ENCODE results near the gene BPIFB1.

Gene BPIFB1

GRCh38 chr20:33273117-33273851, 9.7 kb upstream of the BPIFB1 start:
- no peak for DNase-seq

DNA sequence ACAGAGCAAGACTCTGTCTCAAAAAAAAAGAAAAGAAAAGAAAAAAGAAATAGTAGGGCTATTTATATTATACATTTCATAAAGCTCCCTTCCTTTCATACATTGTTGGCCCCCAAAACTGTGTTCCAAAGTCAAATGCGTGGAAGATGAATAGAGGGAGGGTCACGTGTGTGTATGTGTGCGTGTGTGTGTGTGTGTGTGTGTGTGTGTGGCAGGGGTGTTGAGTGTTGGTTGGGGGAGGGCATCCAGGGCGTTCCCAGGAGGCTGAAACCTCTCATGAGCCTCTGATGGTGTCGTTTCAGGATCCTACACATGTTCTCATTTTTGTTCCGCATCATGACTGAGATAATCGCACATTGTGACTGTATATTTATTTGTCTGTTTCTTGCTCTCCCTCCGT, 7.8 kb upstream of the BPIFB1 start:
- no peak for DNase-seq

- no peak for DNase-seq
Observed at GRCh38 chr20:33275871-33276270, 7.1 kb upstream of the BPIFB1 start.

DNA sequence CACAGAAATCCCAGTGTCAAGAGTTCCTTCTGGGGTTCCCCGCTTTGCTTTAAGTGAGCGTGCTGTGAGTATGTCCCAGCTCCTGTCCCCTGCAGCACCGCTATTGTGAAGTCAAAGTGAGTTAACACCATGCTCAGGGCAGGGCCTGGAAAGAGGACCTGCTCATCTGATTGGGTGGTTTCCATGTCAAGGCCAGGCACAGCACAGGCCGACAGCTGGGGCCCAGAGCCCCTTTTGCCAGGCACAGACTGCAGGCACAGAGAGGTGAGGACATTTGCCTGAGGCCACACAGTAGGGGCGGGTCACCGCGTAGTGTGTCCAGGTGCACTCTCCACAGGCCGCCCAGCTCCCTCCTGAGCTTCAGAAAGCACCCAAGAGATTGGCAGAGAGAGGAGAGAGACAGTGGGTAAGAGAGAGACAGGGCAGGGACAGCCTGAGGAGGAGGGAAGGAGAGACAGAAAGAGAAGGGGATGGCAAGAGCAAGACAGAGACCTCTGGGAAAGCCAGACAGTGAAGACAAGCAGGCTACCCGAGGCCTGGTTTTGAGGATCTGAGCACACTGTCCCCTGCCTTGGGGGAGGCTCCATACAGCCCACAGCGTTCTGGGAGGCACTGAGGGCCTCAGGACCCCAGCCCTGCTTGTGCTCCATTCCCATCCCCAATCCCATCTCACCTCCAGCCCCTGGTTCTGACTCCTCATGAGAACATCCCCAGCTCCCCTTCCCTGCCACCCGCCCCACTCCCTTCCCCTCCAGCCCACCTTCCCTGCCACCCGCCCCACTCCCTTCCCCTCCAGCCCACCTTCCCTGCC, 6.5 kb upstream of the BPIFB1 start:
- no peak for DNase-seq

- no peak for DNase-seq
Observed at GRCh38 chr20:33277471-33278441, 5.3 kb upstream of the BPIFB1 start.

GRCh38 chr20:33278700-33279099, 4.3 kb upstream of the BPIFB1 start:
- DNase-seq = no peak

GRCh38 chr20:33279261-33279910, 3.6 kb upstream of the BPIFB1 start:
- no peak for DNase-seq

GRCh38 chr20:33280000-33280680, 2.9 kb upstream of the BPIFB1 start:
- no peak for DNase-seq

DNA sequence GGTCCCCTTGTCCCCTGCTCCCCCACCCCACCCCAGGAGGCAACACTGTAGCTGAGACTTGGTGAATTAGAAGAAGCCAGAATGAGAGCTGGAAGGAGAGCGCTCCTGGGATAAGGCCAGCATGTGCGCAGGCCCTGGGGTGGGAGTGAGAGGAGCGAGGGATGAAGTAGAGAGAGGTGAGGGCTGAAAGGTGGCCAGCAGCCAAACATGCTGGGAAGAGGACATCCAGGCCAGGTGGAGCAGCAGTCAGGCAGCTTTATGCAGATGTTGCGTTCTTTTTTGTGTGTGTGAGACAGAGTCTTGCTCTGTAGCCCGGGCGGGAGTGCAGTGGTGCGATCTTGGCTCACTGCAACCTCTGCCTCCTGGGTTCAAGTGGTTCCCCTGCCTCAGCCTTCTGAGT, 2.2 kb upstream of the BPIFB1 start:
- DNase-seq = no peak

DNA sequence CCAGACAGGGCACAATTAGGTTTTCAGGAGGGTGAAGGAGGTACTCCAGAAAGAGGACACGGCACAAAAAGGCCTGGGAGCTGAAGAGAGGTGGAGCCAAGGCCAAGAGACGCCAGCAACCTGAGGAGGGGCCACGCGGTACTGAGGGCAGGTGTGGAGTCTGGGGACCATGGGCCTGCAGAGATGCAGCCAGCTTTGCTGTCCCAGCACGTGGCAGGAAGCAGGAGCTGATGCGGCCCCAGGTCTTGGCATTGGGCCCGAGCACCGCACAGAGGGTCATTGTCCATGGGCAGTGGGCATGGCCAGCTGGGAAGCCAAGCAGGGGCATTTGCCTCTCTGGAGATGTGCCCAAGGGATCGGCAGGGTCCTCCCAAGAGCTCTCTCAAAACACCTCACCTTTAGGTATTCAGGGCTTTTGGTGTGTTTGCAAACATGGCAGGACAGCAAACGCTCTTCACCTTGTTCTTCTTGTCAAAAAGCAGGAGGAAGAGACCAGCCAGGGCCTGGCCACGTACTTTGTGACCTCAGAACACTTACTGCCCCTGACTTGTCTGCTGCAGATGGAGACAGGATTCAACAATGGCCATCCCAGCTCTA, 1.4 kb upstream of the BPIFB1 start:
- no peak for DNase-seq

DNA sequence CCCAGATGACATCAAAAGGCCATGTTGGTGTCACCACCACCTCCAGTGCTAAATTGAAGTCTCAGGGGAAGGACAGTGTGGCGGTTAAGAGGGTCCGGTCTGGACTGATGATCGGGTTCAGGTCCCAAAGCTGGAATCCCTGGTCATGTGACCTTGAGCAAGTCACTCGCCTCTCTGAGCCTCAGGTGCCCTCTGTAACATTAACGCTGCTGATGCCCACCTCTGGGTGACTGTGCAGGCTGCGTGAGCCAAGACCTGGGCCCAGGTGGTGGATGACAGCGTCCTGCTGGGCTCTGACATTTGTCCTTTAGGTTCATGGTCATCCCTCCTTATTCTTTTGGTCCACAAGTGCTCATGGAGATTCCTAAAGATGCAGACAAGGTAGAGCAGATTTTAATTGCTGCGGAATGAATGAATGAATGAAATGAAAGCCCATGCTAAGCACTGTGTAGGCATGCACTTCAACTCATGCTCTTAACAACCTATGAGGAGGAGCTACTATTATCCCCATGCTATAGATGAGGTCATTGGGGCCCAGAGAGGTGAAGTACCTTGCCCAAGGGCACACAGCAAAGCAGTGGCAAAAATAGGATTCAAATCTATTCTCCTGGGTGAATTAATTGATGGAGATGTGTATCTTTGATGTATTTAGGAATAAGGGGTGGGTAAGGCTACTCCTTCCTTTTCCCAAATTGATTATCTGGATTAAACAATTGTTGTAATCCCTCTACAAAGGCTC, 649 bp upstream of the BPIFB1 start:
- no peak for DNase-seq

GRCh38 chr20:33284284-33284683, 1.3 kb downstream of the BPIFB1 start:
- DNase-seq = no peak

- no peak for DNase-seq
Observed at GRCh38 chr20:33284937-33285336, 1.9 kb downstream of the BPIFB1 start.

GRCh38 chr20:33285861-33286495, 3.0 kb downstream of the BPIFB1 start:
- no peak for DNase-seq

GRCh38 chr20:33287884-33288283, 4.9 kb downstream of the BPIFB1 start:
- DNase-seq = no peak

DNA sequence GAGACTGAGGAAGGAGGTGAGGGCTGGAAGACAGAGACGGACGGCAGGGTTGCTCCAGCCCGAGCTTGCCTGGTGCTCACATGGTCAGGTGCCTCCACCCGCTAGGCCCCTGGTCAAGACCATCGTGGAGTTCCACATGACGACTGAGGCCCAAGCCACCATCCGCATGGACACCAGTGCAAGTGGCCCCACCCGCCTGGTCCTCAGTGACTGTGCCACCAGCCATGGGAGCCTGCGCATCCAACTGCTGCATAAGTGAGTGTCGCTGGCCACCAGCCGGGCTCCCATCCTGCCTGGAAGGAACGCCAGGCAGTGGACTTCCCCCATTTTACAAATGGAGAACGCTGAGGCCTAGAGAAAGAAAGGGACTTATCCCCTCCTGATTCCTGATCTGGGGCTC, 7.8 kb downstream of the BPIFB1 start:
- DNase-seq = no peak

GRCh38 chr20:33291416-33291815, 8.4 kb downstream of the BPIFB1 start:
- DNase-seq = no peak

GRCh38 chr20:33291830-33292355, 8.9 kb downstream of the BPIFB1 start:
- DNase-seq = peak; percentile 65

DNA sequence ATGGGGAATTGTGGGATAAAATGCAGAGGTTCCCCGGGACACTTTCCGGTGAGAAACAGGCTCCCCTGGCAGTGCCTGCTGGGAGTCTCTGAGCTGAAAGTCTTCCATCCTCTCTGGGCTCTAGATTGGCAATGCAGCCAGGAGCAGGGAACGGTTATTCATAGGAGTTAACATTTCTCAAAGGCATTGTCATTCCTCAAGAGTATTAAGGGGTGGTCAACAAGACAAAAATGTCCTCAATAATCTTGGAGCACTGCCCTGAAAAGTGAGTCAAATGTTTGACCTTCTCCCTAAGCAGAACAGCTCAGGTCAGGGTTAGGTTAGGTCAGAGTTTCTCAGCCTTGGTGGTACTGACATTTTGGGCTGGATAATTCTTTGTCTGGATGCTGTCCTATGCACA, 13.2 kb downstream of the BPIFB1 start:
- DNase-seq = no peak

- DNase-seq = peak; percentile 11
Observed at GRCh38 chr20:33298391-33298790, 15.4 kb downstream of the BPIFB1 start.

All from hematopoietic multipotent progenitor cell treated with erythropoietin and hydrocortisone succinate and interleukin-3 and kit ligand, for 4 days (in vitro differentiated cells).